OCI-LY1 (cell line): ENCODE data around the gene CGB5.

Experiments
- H2AFZ ChIP-seq: fragments of 200-600 bp; sonication (generic), shearing (Covaris generic); 2 replicates; pipeline ENCODE4 v1.6.0; 2014; ENCODE audit warnings: antibody characterized with exemption, mild to moderate bottlenecking, low read length
- H3F3A ChIP-seq: fragments of 200-600 bp; sonication (generic), shearing (Covaris generic); 2 replicates; pipeline ENCODE4 v1.6.0; 2014; ENCODE audit warnings: mild to moderate bottlenecking, antibody characterized with exemption, low read length, moderate library complexity; ENCODE audit not compliant: insufficient read depth
- H3K27ac ChIP-seq: fragments of 200-600 bp; sonication (generic); 2 replicates; pipeline ENCODE4 v1.5.1; 2014; ENCODE audit warnings: low read length, mixed run types, mild to moderate bottlenecking, low read depth; ENCODE audit not compliant: poor library complexity, severe bottlenecking
- H3K27me3 ChIP-seq: fragments of 200-600 bp; sonication (generic); 2 replicates; pipeline ENCODE4 v1.6.0; 2014; ENCODE audit warnings: antibody characterized with exemption, mild to moderate bottlenecking, low read length, moderate library complexity; ENCODE audit not compliant: insufficient read depth
- H3K36me3 ChIP-seq: fragments of 200-600 bp; sonication (generic); 2 replicates; pipeline ENCODE4 v1.6.1; 2014; ENCODE audit warnings: mild to moderate bottlenecking, antibody characterized with exemption, low read length, moderate library complexity, mixed read lengths; ENCODE audit not compliant: insufficient read depth
- H3K4me1 ChIP-seq: fragments of 200-600 bp; sonication (generic); 2 replicates; pipeline ENCODE4 v1.5.1; 2014; ENCODE audit warnings: mild to moderate bottlenecking, low read length, moderate library complexity; ENCODE audit not compliant: insufficient read depth, severe bottlenecking
- H3K4me2 ChIP-seq: fragments of 200-600 bp; sonication (generic), shearing (Covaris generic); 2 replicates; pipeline ENCODE4 v1.6.1; 2014; ENCODE audit warnings: low read length
- H3K4me3 ChIP-seq: fragments of 200-600 bp; sonication (generic); 2 replicates; pipeline ENCODE4 v1.5.1; 2014; ENCODE audit warnings: low read length, low read depth, mild to moderate bottlenecking, mixed read lengths; ENCODE audit not compliant: poor library complexity, severe bottlenecking
- H3K79me2 ChIP-seq: fragments of 200-600 bp; shearing (Covaris generic); 2 replicates; pipeline ENCODE4 v1.6.1; 2016; ENCODE audit warnings: mixed run types, low read length, mixed read lengths; ENCODE audit not compliant: insufficient read depth
- H3K9ac ChIP-seq: fragments of 200-600 bp; sonication (generic), shearing (Covaris generic); 2 replicates; pipeline ENCODE4 v1.6.1; 2014; ENCODE audit warnings: mild to moderate bottlenecking, low read length, mixed read lengths
- H3K9me2 ChIP-seq: fragments of 200-600 bp; sonication (generic), shearing (Covaris generic); 2 replicates; pipeline ENCODE4 v1.6.1; 2014; ENCODE audit warnings: low read depth, mild to moderate bottlenecking, low read length, mixed read lengths
- H3K9me3 ChIP-seq: fragments of 200-600 bp; shearing (Covaris generic); 2 replicates; pipeline ENCODE4 v1.6.1; 2014; ENCODE audit warnings: low read length, mixed read lengths
- H4K20me1 ChIP-seq: fragments of 200-600 bp; sonication (generic), shearing (Covaris generic); 2 replicates; pipeline ENCODE4 v1.6.0; 2016; ENCODE audit warnings: mild to moderate bottlenecking, low read length; ENCODE audit not compliant: insufficient read depth
- EZH2 ChIP-seq: fragments of 200-600 bp; sonication (generic), shearing (Covaris generic); IDR thresholded peaks from 2 replicates; pipeline ENCODE4 v1.8.0; 2017; ENCODE audit warnings: borderline replicate concordance, mixed run types, mild to moderate bottlenecking, antibody characterized with exemption, low read length, moderate library complexity, mixed read lengths
- TF ChIP-seq, protein P1 (sequence below): fragments of 200-600 bp; sonication (generic), shearing (Covaris generic); IDR thresholded peaks from 2 replicates; pipeline ENCODE4 v1.5.1; 2017; ENCODE audit warnings: mild to moderate bottlenecking, antibody characterized with exemption, low read length, moderate library complexity, mixed read lengths

CGB5 gene

DNA sequence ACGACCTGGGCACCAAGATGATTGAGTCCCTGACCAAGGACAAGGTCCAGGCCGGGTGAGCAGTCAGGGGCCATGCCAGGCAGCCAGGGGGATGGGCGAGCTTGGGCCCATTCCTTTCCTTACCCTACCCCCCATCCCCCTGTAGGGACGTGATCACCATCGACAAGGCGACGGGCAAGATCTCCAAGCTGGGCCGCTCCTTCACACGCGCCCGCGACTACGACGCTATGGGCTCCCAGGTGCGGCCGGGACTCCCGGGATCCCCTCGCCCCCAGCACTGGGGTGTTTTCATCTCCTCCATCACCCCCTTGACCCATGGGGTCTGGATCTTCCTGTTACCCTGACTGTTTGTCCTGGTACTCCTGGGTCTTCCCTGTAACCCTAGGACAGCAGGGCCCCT is 33.8 kb upstream of the CGB5 start:
- H3K27ac ChIP-seq = no peak overlapping the region
- no peaks in the 10 kb centered on the region for H3K9me3 ChIP-seq
- H3K36me3 ChIP-seq = peaks cover 84% of the 10 kb centered on the region
- H3K9ac ChIP-seq = no peak overlapping the region
- H3K9me2 ChIP-seq = no peaks in the 10 kb centered on the region
- H3K4me2 ChIP-seq = no peak overlapping the region
- no peaks in the 10 kb centered on the region for H3F3A ChIP-seq
- H4K20me1 ChIP-seq = no peaks in the 10 kb centered on the region
- no peaks in the 10 kb centered on the region for H3K27me3 ChIP-seq
- no peaks in the 10 kb centered on the region for H3K79me2 ChIP-seq
- H3K4me1 ChIP-seq = no peaks in the 10 kb centered on the region
- TF ChIP-seq, protein P1, sequence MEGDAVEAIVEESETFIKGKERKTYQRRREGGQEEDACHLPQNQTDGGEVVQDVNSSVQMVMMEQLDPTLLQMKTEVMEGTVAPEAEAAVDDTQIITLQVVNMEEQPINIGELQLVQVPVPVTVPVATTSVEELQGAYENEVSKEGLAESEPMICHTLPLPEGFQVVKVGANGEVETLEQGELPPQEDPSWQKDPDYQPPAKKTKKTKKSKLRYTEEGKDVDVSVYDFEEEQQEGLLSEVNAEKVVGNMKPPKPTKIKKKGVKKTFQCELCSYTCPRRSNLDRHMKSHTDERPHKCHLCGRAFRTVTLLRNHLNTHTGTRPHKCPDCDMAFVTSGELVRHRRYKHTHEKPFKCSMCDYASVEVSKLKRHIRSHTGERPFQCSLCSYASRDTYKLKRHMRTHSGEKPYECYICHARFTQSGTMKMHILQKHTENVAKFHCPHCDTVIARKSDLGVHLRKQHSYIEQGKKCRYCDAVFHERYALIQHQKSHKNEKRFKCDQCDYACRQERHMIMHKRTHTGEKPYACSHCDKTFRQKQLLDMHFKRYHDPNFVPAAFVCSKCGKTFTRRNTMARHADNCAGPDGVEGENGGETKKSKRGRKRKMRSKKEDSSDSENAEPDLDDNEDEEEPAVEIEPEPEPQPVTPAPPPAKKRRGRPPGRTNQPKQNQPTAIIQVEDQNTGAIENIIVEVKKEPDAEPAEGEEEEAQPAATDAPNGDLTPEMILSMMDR = no peak
- no peak for TF ChIP-seq EZH2
- no peak overlapping the region for H3K4me3 ChIP-seq
- H2AFZ ChIP-seq = no peak overlapping the region

DNA sequence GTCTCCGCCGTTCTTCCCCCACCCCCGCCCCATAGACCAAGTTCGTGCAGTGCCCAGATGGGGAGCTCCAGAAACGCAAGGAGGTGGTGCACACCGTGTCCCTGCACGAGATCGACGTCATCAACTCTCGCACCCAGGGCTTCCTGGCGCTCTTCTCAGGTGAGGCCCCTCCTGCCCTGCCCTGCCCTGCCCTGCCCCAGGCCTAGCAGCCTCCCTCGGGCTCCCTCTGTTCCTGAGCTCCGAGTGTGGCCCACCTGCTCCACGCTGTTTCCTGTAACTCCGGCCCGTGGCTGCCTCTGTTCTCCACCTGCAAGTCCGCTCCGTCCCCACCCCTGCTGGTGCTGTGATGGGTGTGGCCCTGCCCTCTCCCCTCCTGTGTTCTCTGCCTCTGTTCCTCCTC is 33.2 kb upstream of the CGB5 start:
- no peak overlapping the region for H3K4me3 ChIP-seq
- H3K36me3 ChIP-seq = peaks cover 84% of the 10 kb centered on the region
- H3K4me1 ChIP-seq = no peaks in the 10 kb centered on the region
- no peaks in the 10 kb centered on the region for H4K20me1 ChIP-seq
- H3K27me3 ChIP-seq = no peaks in the 10 kb centered on the region
- no peaks in the 10 kb centered on the region for H3F3A ChIP-seq
- H3K4me2 ChIP-seq = no peak overlapping the region
- H2AFZ ChIP-seq = no peak overlapping the region
- H3K9me2 ChIP-seq = no peaks in the 10 kb centered on the region
- no peaks in the 10 kb centered on the region for H3K79me2 ChIP-seq
- no peak overlapping the region for H3K27ac ChIP-seq
- no peaks in the 10 kb centered on the region for H3K9me3 ChIP-seq
- TF ChIP-seq, protein P1 = no peak
- no peak for TF ChIP-seq EZH2
- H3K9ac ChIP-seq = no peak overlapping the region

DNA sequence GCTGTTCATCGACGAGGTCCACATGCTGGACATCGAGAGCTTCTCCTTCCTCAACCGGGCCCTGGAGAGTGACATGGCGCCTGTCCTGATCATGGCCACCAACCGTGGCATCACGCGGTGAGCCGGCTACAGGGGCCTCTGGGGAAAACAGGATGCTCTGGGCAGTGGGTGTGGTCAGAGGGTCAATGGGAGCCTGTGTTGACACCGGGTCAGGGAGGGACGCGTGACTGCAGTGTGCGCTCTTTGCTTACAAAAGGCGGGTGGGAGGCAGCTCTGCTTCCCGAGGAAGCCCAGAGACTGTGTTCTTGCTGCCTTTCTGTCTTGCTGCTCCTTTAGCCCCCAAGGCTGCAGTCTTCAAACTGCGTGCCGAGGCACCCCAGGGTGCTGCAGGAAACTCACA is 32.5 kb upstream of the CGB5 start:
- H3K36me3 ChIP-seq = peaks cover 84% of the 10 kb centered on the region
- no peaks in the 10 kb centered on the region for H3K4me1 ChIP-seq
- no peaks in the 10 kb centered on the region for H4K20me1 ChIP-seq
- no peak overlapping the region for H2AFZ ChIP-seq
- H3K9ac ChIP-seq = no peak overlapping the region
- H3K79me2 ChIP-seq = no peaks in the 10 kb centered on the region
- H3K4me2 ChIP-seq = no peak overlapping the region
- H3K9me3 ChIP-seq = no peaks in the 10 kb centered on the region
- no peaks in the 10 kb centered on the region for H3K27me3 ChIP-seq
- H3K9me2 ChIP-seq = no peaks in the 10 kb centered on the region
- no peak overlapping the region for H3K4me3 ChIP-seq
- no peak overlapping the region for H3K27ac ChIP-seq
- TF ChIP-seq, protein P1 = no peak
- no peak for TF ChIP-seq EZH2
- H3F3A ChIP-seq = no peaks in the 10 kb centered on the region
